Colonic mucosa (tissue), 4 donors: Measurements from ENCODE around the gene ORMDL3. TPM values are rescaled to one million over a fixed set of nuclear protein-coding genes. Genes with fewer than 3 reads are reported as not detected.

Source experiments
- DNase-seq: peaks from one replicate; pipeline ENCODE4 v3.0.0-alpha.2; 2020
- H3K27ac ChIP-seq: fragments of 200-600 bp; one replicate; pipeline ENCODE4 v1.8.0; 2021
- H3K27me3 ChIP-seq: fragments of 200-600 bp; one replicate; pipeline ENCODE4 v1.8.0; 2021
- H3K36me3 ChIP-seq: fragments of 200-600 bp; one replicate; pipeline ENCODE4 v1.8.0; 2021
- H3K4me1 ChIP-seq: fragments of 200-600 bp; one replicate; pipeline ENCODE4 v1.8.0; 2021; ENCODE audit warnings: mild to moderate bottlenecking
- H3K4me3 ChIP-seq: fragments of 200-600 bp; one replicate; pipeline ENCODE4 v1.8.0; 2021
- H3K9ac ChIP-seq, 2 donors: one replicate each; pipeline ENCODE4 v1.7.0; 2013; ENCODE audit warnings: control low read depth in 2 of 2, low read depth in 2 of 2, low read length in 2 of 2
- H3K9me3 ChIP-seq: fragments of 200-600 bp; one replicate; pipeline ENCODE4 v1.8.0; 2021
- intact Hi-C: fragments of 100-400 bp; cut with DNase I; formaldehyde crosslinking; loops from one replicate; pipeline ENCODE4 v1.14.1; 2022
- total RNA-seq, 2 donors: library from RNA; stranded (reverse); fragmentation: NEBNext Ultra II Directional in 1 of 2; extraction: Animal tissue kit (Norgen Biotek cat#: 25700) in 1 of 2; gene quantifications; one replicate each; pipeline ENCODE4 v1.2.1, GENCODE V29; 2021
- TF ChIP-seq, protein P1 (sequence below): fragments of 200-600 bp; IDR thresholded peaks from one replicate; pipeline ENCODE4 v1.8.0; 2022; ENCODE audit warnings: antibody characterized with exemption, mild to moderate bottlenecking
- donor health status: healthy.
- donor health status: DM: no; HTN: no; CAD: no.
- donor health status: DM: no; HTN: no; CAD: no.

ORMDL3 gene
- total RNA-seq, 2 donors from 2014 or later: 57.2 to 69.3 TPM

DNA sequence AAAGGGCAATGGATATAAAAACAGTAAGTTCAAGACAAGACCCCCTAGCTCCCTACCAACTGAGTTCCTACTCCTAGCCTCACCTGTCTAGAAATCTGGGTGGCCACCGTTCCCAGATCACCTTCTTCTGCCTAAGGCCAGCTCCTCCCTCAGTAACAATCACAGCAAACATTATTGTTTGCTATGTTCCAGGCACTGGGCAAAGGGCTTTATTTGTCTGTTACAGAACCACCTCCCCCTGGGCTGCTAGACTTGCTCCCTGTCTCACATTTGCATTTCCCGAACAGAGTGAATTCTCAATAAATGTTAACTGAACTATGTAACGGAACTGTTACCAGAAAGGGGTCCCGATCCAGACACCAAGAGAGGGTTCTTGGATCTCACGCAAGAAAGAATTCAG, 6.9 kb upstream of the ORMDL3 start:
- Histone ChIP-seq H3K36me3 (no peaks in the 10 kb centered on the region), H3K27ac (no peak overlapping the region), H3K27me3 (no peaks in the 10 kb centered on the region), H3K9ac (no peak overlapping the region), H3K4me3 (no peak overlapping the region), H3K4me1 (no peaks in the 10 kb centered on the region), H3K9me3 (no peaks in the 10 kb centered on the region)
- no peak for DNase-seq
- TF ChIP-seq, protein P1, sequence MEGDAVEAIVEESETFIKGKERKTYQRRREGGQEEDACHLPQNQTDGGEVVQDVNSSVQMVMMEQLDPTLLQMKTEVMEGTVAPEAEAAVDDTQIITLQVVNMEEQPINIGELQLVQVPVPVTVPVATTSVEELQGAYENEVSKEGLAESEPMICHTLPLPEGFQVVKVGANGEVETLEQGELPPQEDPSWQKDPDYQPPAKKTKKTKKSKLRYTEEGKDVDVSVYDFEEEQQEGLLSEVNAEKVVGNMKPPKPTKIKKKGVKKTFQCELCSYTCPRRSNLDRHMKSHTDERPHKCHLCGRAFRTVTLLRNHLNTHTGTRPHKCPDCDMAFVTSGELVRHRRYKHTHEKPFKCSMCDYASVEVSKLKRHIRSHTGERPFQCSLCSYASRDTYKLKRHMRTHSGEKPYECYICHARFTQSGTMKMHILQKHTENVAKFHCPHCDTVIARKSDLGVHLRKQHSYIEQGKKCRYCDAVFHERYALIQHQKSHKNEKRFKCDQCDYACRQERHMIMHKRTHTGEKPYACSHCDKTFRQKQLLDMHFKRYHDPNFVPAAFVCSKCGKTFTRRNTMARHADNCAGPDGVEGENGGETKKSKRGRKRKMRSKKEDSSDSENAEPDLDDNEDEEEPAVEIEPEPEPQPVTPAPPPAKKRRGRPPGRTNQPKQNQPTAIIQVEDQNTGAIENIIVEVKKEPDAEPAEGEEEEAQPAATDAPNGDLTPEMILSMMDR: no peak
- intact Hi-C loops: no loop called here

DNA sequence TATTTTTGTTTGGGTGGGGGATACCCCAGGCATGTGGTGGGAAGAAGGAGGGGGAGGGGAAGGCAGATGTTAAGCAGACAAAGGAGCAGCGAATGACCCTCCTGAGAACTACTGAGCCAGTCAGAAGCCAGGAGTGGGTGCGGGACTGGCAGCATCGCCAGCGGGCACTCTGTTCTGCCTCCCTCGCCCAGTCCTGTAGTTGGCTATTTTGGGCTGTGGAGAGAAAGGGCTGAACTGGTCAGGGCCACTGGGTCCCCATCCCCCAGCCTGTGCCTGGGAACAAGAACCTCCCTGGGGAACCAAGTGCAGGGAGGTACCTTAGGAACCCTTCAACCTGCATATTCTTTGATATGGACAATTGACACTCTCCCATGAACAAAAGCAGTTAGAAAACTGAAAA, 6.5 kb upstream of the ORMDL3 start:
- Histone ChIP-seq H3K9me3 (no peaks in the 10 kb centered on the region), H3K9ac (no peak overlapping the region), H3K27ac (no peak overlapping the region), H3K36me3 (no peaks in the 10 kb centered on the region), H3K27me3 (no peaks in the 10 kb centered on the region), H3K4me1 (no peaks in the 10 kb centered on the region), H3K4me3 (no peak overlapping the region)
- intact Hi-C loops: no loop called here
- DNase-seq: no peak
- TF ChIP-seq, protein P1: no peak

DNA sequence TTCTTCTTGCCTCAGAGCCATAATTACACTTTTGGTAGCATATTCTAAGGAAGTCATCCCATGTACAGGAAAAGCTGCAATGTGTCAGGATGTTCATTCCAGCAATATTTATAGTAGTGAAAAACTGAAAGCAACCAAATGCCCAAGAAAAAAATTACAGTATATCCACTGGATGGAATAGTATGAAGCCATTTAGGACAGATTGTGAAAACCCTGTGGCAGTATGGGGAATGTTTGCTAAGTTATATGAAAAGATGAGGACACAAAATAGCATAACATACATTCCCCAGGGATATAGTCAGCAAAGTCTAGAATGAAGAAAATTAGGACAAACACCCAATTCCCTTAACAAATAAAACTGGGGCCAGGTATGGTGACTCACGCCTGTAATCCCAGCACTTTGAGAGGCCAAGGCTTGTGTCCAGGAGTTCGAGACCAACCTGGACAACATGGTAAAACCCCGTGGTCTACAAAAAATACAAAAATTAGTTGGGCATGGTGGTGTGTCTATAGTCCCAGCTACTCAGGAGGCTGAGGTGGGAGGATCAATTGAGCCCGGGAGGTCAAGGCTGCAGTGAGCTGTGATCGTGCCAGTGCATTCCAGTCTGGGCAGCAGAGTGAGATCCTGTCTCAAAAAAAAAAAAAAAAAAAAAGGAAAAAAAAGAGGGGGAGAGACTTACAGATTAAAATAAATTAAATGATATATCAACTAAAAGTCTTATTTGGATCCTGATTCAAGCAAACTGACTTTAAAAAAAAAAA, 2.4 kb upstream of the ORMDL3 start:
- TF ChIP-seq, protein P1: no peak
- Histone ChIP-seq H3K36me3 (no peaks in the 10 kb centered on the region), H3K9me3 (no peaks in the 10 kb centered on the region), H3K9ac (no peak overlapping the region), H3K27ac (no peak overlapping the region), H3K4me1 (peaks cover 14% of the 10 kb centered on the region), H3K27me3 (no peaks in the 10 kb centered on the region), H3K4me3 (no peak overlapping the region)
- intact Hi-C loops: no loop called here
- DNase-seq: no peak

DNA sequence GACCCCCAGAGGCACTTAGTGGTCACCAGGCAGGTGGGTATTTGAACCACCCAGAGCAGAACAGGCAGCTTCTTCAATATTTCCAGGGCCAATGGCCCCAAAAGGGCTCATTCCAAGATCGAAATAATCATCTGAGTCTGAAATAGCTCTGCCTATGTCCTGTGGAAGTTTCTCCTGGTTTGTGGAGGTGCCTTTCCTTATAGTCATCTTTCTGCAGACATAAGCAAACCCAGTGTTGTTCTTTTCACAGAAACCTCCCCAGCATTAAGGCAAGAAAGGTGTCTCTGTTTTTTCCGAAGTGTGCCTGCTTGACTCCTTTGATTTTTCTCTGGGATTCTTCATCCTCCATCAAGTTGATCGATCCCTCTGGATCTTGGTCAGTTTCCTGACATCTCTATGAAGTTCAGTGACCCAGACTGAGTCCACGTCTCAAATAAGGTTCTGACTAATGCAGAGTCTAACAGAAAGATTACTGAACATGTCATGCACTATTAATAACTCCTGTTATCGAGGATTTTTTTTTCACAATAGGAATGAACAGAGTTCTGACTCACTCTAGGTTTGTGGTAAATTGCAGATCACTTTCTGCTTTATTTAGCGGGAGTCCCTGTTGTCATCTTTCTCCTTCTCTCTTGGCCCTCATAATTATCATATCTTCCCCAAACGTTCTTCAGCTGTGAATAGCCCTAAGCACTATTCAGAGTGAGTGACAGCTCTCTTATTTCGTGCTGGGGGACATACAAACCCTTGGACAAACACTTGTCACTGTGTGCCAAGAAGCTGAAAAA, 1.7 kb upstream of the ORMDL3 start:
- Histone ChIP-seq H3K4me3 (no peak overlapping the region), H3K27me3 (no peaks in the 10 kb centered on the region), H3K9ac (no peak overlapping the region), H3K4me1 (peaks cover 14% of the 10 kb centered on the region), H3K9me3 (no peaks in the 10 kb centered on the region), H3K27ac (peak overlapping the region; percentile 78), H3K36me3 (no peaks in the 10 kb centered on the region)
- intact Hi-C loops: no loop called here
- TF ChIP-seq, protein P1: no peak
- DNase-seq: no peak

DNA sequence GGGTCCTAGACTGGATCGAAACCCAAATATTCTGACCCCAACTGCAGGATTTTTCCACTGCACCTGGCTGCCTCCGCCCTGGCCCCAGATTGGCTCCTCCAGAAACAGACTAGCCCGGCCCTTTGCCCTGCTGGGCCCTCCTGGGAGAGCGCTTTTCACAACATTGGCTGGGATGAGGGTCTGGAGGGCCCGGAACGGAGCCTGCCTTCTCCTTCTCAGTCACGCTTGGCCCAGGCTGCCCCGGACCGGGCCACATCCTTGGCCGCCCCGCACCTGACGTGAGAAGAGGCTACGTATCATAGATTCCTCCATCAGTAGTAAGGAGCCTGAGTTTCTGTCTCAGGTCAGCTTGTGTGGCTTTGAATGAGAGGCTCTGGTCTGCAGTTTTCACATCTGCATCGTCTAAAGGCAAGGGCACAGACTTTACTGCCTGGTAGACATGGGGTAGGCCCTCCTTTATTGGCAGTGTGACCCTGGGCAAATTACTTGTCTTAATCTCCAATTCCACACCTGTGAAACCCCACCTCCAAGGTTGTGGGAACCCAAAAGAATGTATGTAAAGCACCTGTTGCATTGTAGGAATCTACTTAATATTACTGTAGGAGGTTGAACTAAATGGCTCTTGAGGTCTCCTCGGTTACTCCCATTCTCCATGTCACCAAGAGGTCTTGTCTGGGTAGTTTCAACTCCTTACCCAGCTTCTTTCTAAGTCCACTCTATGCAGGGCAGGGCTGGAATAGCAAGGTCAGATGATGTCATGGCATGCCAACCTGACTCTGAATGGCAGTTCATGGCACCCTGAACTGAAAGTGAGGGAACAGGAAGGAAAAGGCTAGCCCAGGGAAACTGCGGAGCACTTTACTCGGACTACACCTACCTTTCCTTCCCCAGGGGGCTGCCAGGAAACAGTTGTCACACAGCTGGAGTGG, 792 bp upstream of the ORMDL3 start:
- peak; percentile 54 for DNase-seq
- Histone ChIP-seq H3K27ac (peak overlapping the region; percentile 78), H3K9me3 (no peaks in the 10 kb centered on the region), H3K9ac (peak overlapping the region; percentile 85 to 92), H3K4me1 (peaks cover 14% of the 10 kb centered on the region), H3K4me3 (peak overlapping the region; percentile 86), H3K36me3 (peaks cover 4% of the 10 kb centered on the region), H3K27me3 (no peaks in the 10 kb centered on the region)
- intact Hi-C loops: no loop called here
- TF ChIP-seq, protein P1: no peak
